GM20000 (cell line): Measurements from ENCODE around the gene MLPH.

Source experiments
- DNase-seq: peaks from one replicate; pipeline ENCODE4 v3.0.0; 2012; ENCODE audit warnings: low spot score
- CTCF ChIP-seq: IDR thresholded peaks from 2 replicates; pipeline ENCODE4 v1.5.1; 2012; ENCODE audit warnings: mild to moderate bottlenecking, control low read depth; ENCODE audit errors: extremely low read depth, missing control alignments

MLPH gene

GRCh38 chr2:237515621-237516275, 28.7 kb downstream of the MLPH start:
- no peak for DNase-seq
- no peak for TF ChIP-seq CTCF

- DNase-seq: no peak
- TF ChIP-seq CTCF: no peak
Observed at GRCh38 chr2:237517163-237517562, 30.1 kb downstream of the MLPH start.

- no peak for DNase-seq
- TF ChIP-seq CTCF: no peak
Observed at GRCh38 chr2:237517990-237518389, 30.9 kb downstream of the MLPH start.

- no peak for TF ChIP-seq CTCF
- no peak for DNase-seq
Observed at GRCh38 chr2:237519506-237520245, 32.6 kb downstream of the MLPH start.

GRCh38 chr2:237520290-237520689, 33.2 kb downstream of the MLPH start:
- no peak for TF ChIP-seq CTCF
- no peak for DNase-seq

- no peak for DNase-seq
- TF ChIP-seq CTCF: no peak
Observed at GRCh38 chr2:237524631-237525030, 37.6 kb downstream of the MLPH start.

- no peak for DNase-seq
- TF ChIP-seq CTCF: no peak
Observed at GRCh38 chr2:237525559-237526157, 38.6 kb downstream of the MLPH start.
